AG04450 (cell line): ENCODE results near the gene C19orf33. TPM values are rescaled to one million over a fixed set of nuclear protein-coding genes. Genes with fewer than 3 reads are reported as not detected.
A peak's percentile ranks its signal among the peaks of the same experiment; 100 is the strongest.

ENCODE experiments used
- CTCF ChIA-PET: fragments of 300-600, 350-600 bp; formaldehyde crosslinking; extraction: SDS; loops from one replicate; lab custom pipeline; 2022; ENCODE audit warnings: antibody characterized with exemption, inconsistent platforms; lab: Charles Lee
- POLR2A ChIA-PET: fragments of 350-600 bp; formaldehyde crosslinking; extraction: SDS; loops from one replicate; lab custom pipeline; 2021; ENCODE audit warnings: antibody characterized with exemption, inconsistent platforms; lab: Yijun Ruan, JAX
- DNase-seq: peaks from one replicate; pipeline ENCODE4 v3.0.0-alpha.2; 2011; ENCODE audit warnings: low read depth, low spot score
- H3K27ac ChIP-seq: one replicate; pipeline ENCODE4 v1.5.1; 2012; ENCODE audit warnings: low read depth, low read length, control low read depth
- H3K27me3 ChIP-seq: one replicate; pipeline ENCODE4 v1.6.0; 2012; ENCODE audit warnings: low read length; ENCODE audit not compliant: control insufficient read depth, insufficient read depth
- H3K4me3 ChIP-seq: 2 replicates; pipeline ENCODE4 v1.5.1; 2011; ENCODE audit warnings: mild to moderate bottlenecking, low read depth, low read length, control low read depth
- H3K9me3 ChIP-seq: 2 replicates; pipeline ENCODE4 v1.5.1; 2012; ENCODE audit warnings: low read length; ENCODE audit not compliant: control insufficient read depth, insufficient read depth
- polyA plus RNA-seq: library from polyadenylated mRNA; depleted of rRNA; stranded (reverse); fragments of >200 nt; gene quantifications from 2 replicates; pipeline ENCODE4 v1.2.3, GENCODE V29; 2011
- TF ChIP-seq, protein P1 (sequence below): IDR thresholded peaks from 2 replicates; pipeline ENCODE4 v1.5.1; 2011; ENCODE audit warnings: low read depth, low read length, control low read depth, inconsistent platforms

The C19orf33 gene
- polyA plus RNA-seq, 1 experiment, result 0.38 TPM

DNA sequence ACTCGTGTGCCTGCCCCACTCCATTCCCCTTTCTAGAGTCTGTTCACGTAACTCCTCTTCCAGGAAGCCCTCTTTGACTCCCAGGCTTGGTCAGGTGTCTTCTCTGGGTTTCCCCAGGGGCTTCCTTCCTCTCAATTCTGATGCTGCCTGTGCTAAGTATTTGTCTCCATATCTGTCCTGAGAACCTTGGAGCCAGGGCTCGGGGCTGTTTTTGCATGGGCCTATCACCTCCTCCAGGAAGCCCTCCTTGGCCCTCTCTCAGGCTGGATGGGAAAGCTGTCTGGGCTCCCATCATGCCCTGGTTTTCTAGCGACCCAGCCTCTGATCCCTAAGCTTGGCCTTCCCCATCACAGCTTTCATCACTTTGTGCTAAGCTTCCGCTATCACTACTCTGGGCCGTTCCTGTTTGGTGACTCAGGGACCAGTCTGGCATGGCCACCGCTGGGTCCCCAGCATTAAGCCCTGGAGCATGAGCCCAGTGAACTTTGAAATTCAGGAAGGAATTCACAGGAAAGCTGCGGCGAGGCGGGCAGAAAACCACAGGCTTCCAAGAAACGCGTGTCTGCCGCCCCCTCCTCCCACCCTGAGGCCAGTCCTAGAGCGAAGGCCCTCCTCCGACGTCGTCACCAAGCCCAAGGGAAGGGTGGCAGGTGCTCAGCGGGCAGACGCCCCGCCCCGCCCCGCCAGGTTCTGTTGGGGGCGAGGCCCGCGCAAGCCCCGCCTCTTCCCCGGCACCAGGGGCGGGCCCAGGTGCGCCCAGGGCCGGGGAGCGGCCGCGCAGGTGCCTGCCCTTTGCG, 40.2 kb upstream of the C19orf33 start:
- DNase-seq, result no peak
- ChIA-PET POLR2A (no interaction called here), CTCF (interaction anchor here (1.4 kb wide), 1 partner anchor 20 kb away, joined by 4 read pairs; no protein-coding TSS in a partner anchor)
- Histone ChIP-seq H3K9me3 (no peaks in the 10 kb centered on the region), H3K27ac (no peak overlapping the region), H3K27me3 (peaks cover 3% of the 10 kb centered on the region), H3K4me3 (peak overlapping the region; percentile 51)
- TF ChIP-seq, protein P1, sequence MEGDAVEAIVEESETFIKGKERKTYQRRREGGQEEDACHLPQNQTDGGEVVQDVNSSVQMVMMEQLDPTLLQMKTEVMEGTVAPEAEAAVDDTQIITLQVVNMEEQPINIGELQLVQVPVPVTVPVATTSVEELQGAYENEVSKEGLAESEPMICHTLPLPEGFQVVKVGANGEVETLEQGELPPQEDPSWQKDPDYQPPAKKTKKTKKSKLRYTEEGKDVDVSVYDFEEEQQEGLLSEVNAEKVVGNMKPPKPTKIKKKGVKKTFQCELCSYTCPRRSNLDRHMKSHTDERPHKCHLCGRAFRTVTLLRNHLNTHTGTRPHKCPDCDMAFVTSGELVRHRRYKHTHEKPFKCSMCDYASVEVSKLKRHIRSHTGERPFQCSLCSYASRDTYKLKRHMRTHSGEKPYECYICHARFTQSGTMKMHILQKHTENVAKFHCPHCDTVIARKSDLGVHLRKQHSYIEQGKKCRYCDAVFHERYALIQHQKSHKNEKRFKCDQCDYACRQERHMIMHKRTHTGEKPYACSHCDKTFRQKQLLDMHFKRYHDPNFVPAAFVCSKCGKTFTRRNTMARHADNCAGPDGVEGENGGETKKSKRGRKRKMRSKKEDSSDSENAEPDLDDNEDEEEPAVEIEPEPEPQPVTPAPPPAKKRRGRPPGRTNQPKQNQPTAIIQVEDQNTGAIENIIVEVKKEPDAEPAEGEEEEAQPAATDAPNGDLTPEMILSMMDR, result no peak

DNA sequence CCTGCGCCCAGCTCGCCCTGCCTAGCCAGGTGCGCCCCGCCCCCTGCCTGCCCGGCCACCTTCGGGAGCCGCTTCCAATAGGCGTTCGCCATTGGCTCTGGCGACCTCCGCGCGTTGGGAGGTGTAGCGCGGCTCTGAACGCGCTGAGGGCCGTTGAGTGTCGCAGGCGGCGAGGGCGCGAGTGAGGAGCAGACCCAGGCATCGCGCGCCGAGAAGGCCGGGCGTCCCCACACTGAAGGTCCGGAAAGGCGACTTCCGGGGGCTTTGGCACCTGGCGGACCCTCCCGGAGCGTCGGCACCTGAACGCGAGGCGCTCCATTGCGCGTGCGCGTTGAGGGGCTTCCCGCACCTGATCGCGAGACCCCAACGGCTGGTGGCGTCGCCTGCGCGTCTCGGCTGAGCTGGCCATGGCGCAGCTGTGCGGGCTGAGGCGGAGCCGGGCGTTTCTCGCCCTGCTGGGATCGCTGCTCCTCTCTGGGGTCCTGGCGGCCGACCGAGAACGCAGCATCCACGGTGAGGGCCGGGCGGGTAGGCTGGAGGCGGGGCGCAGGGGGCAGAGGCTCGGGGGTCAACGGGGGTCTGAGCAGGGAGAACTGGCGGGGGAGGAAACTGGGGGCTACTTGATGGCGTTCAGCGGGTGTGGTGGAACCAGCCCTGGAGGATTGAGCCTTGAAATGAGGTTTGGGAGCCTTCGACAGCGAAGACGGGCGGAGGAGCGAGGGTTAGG, 39.4 kb upstream of the C19orf33 start, which contains the start of gene SPINT2:
Gene SPINT2 (plus strand): TSS at position 88 of the 727 bp plus-strand sequence. CDS start 320 bp downstream, at position 408.
- Histone ChIP-seq H3K9me3 (no peaks in the 10 kb centered on the region), H3K27me3 (peaks cover 3% of the 10 kb centered on the region), H3K27ac (no peak within 1 kb of the TSS), H3K4me3 (peak within 1 kb of the TSS; percentile 51)
- TF ChIP-seq, protein P1, result no peak
- CTCF ChIA-PET, result interaction anchor here (1.4 to 3.0 kb wide), 2 partner anchors 9 to 20 kb away, joined by 4 to 13 read pairs; partner anchors contain the start of gene PPP1R14A
- POLR2A ChIA-PET, result no interaction called here
- DNase-seq, result no peak

DNA sequence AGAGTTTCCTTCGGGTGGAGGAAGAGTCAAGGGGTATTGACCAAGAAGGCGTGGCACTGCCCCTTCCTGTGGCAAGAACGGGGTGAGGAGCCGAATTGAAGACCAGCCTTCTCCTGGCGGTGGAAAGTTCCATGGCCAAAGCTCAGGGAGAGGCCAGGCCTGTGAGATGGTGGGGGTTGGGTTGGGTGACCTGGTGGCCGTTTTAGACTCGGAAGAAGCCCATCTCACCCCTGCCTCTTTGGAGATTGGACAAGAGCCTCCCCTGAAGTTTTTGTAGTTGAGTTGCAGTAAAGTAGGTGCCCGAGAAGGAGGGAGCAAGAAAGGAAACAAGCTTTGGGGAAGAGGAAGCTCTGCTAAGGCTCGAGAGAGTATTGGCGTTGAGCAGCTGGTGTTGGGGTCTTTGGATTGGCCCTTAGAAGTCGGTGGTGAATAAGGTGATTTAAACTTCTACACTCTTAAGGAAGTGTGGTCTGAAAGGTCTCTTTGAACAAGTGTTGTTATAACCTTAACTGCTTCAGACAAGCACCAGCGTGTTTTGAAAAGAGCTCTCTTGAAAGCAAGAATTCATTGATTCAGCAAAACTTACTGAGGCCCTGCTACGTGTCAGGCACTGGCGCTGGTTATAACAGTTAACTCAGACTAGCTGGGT, 38.7 kb upstream of the C19orf33 start:
- Histone ChIP-seq H3K4me3 (no peak overlapping the region), H3K27me3 (peaks cover 3% of the 10 kb centered on the region), H3K27ac (no peak overlapping the region), H3K9me3 (no peaks in the 10 kb centered on the region)
- ChIA-PET POLR2A (interaction anchor here (1.9 kb wide), 1 partner anchor 14 kb away, joined by 4 read pairs; no protein-coding TSS in a partner anchor), CTCF (interaction anchor here (0.6 to 3.0 kb wide), 3 partner anchors 9 to 38 kb away, joined by 4 to 13 read pairs (median 5); partner anchors contain the start of gene PPP1R14A)
- TF ChIP-seq, protein P1, result no peak
- DNase-seq, result no peak

DNA sequence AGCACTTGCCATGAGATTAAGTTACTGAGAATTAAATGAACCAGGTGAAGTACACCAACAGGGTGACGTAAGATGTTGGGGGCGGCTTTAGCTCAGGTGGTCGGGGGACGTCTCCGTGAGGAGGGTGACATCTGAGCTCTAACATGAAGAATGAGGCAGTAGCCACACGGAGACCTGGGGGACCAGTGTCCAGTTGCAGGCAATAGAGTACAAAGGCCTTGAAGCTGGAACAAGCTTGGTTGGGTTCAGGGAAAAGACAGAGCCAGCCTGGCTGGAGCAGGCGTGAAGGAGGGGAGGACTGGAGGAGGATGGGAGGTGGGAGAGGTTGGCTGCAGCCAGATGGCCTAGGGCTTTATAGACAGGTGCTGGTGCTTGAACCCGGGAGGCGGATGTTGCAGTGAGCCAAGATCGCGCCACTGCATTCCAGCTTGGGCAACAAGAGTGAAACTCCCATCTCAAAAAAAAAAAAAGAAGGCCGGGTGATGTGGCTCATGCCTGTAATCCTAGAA, 38.1 kb upstream of the C19orf33 start:
- H3K9me3 ChIP-seq, result no peaks in the 10 kb centered on the region
- CTCF ChIA-PET, result interaction anchor here (0.6 to 3.0 kb wide), 3 partner anchors 10 to 39 kb away, joined by 4 to 13 read pairs (median 5); partner anchors contain the start of gene PPP1R14A
- TF ChIP-seq, protein P1, result no peak
- H3K4me3 ChIP-seq, result no peak overlapping the region
- no peak for DNase-seq
- POLR2A ChIA-PET, result interaction anchor here (1.9 kb wide), 1 partner anchor 15 kb away, joined by 4 read pairs; no protein-coding TSS in a partner anchor
- H3K27me3 ChIP-seq, result peaks cover 3% of the 10 kb centered on the region
- no peak overlapping the region for H3K27ac ChIP-seq
